H1 (cell line): ENCODE measurements around the gene U2AF1L4. TPM values are rescaled to one million over a fixed set of nuclear protein-coding genes. Genes with fewer than 3 reads are reported as not detected.

Experiments used
- CTCF ChIA-PET: fragments of 300-600 bp; sonication (Branson Sonifier 250); formaldehyde crosslinking; loops from one replicate; lab custom pipeline; 2021; ENCODE audit not compliant: partially characterized antibody; lab: Charles Lee
- POLR2A ChIA-PET: fragments of 300-600 bp; sonication (Branson Sonifier 250); formaldehyde crosslinking; loops from one replicate; lab custom pipeline; 2021; ENCODE audit warnings: inconsistent platforms; ENCODE audit not compliant: partially characterized antibody; lab: Charles Lee
- DNase-seq, 2 experiments: peaks; one replicate each; pipeline versions ENCODE4 v3.0.0 to v3.0.0-alpha.2; 2010 to 2022; ENCODE audit warnings: low spot score in 2 of 2, low read depth in 1 of 2, mixed read lengths in 1 of 2
- FAIRE-seq: peaks from 2 replicates; lab custom pipeline; 2011; peaks lifted over from hg19 to GRCh38; lab: Jason Lieb, UNC
- H2AFZ ChIP-seq: 2 replicates; pipeline ENCODE4 v1.8.1; 2012; ENCODE audit warnings: low read length, inconsistent platforms
- H2AK5ac ChIP-seq: 2 replicates; pipeline ENCODE4 v1.6.1; 2013; ENCODE audit warnings: low read depth, low read length
- H2BK120ac ChIP-seq: replicated peaks from 2 replicates; pipeline ENCODE3; 2013; ENCODE audit warnings: low read depth, low read length, inconsistent platforms
- H2BK12ac ChIP-seq: 2 replicates; pipeline ENCODE4 v1.6.1; 2013; ENCODE audit warnings: low read depth, low read length
- H2BK15ac ChIP-seq: 2 replicates; pipeline ENCODE4 v1.6.1; 2013; ENCODE audit warnings: low read length
- H2BK20ac ChIP-seq: 2 replicates; pipeline ENCODE4 v1.6.1; 2013; ENCODE audit warnings: low read length
- H2BK5ac ChIP-seq: 2 replicates; pipeline ENCODE4 v1.6.1; 2013; ENCODE audit warnings: low read depth, low read length
- H3K14ac ChIP-seq: 2 replicates; pipeline ENCODE4 v1.6.1; 2013; ENCODE audit warnings: inconsistent platforms; ENCODE audit not compliant: insufficient read length
- H3K18ac ChIP-seq: 2 replicates; pipeline ENCODE4 v1.6.1; 2013; ENCODE audit warnings: low read length; ENCODE audit errors: extremely low read depth
- H3K23ac ChIP-seq: 2 replicates; pipeline ENCODE4 v1.6.1; 2013; ENCODE audit warnings: inconsistent platforms; ENCODE audit not compliant: insufficient read length
- H3K23me2 ChIP-seq: 2 replicates; pipeline ENCODE4 v1.6.1; 2013; ENCODE audit warnings: low read depth, low read length
- H3K27ac ChIP-seq: 2 replicates; pipeline ENCODE4 v1.6.1; 2011; ENCODE audit warnings: low read depth, low read length, inconsistent platforms
- H3K27me3 ChIP-seq, 4 experiments: replicated peaks in 1 of 4; 1 replicate in 1 of 4; 2 replicates in 3 of 4; pipeline versions ENCODE4 v1.6.1 to v1.8.1; 2011 to 2013; ENCODE audit warnings: low read length in 3 of 4, mild to moderate bottlenecking in 3 of 4, inconsistent platforms in 2 of 4, mixed read lengths in 2 of 4, moderate library complexity in 1 of 4; ENCODE audit not compliant: control insufficient read depth in 3 of 4, insufficient read depth in 3 of 4; ENCODE audit errors: extremely low read depth in 1 of 4
- H3K36me3 ChIP-seq, 4 experiments: 2 replicates each; pipeline versions ENCODE4 v1.6.1 to v1.8.1; 2011 to 2013; ENCODE audit warnings: mild to moderate bottlenecking in 4 of 4, low read length in 3 of 4, moderate library complexity in 2 of 4, control low read depth in 1 of 4, inconsistent platforms in 1 of 4; ENCODE audit not compliant: insufficient read depth in 4 of 4, control insufficient read depth in 2 of 4
- H3K4ac ChIP-seq: replicated peaks from 2 replicates; pipeline ENCODE3; 2013; ENCODE audit warnings: low read length, low read depth, mixed read lengths, inconsistent platforms; ENCODE audit not compliant: insufficient read length
- H3K4me1 ChIP-seq, 4 experiments: replicated peaks in 1 of 4; 1 replicate in 1 of 4; 2 replicates in 3 of 4; pipeline versions ENCODE4 v1.6.1 to v1.8.1; 2011 to 2013; ENCODE audit warnings: low read length in 3 of 4, inconsistent platforms in 2 of 4, mixed read lengths in 1 of 4; ENCODE audit not compliant: insufficient read depth in 4 of 4, control insufficient read depth in 3 of 4
- H3K4me2 ChIP-seq, 2 experiments: 2 replicates each; pipeline versions ENCODE4 v1.6.1 to v1.8.1; 2011 to 2013; ENCODE audit warnings: low read depth in 2 of 2, low read length in 2 of 2, control low read depth in 1 of 2, inconsistent platforms in 1 of 2, mild to moderate bottlenecking in 1 of 2; ENCODE audit not compliant: insufficient read depth in 1 of 2
- H3K4me3 ChIP-seq, 4 experiments: fragments of 200-600, 300-600 bp in 1 of 4; sonication (generic), shearing (Covaris generic), sonication (Bioruptor Twin) in 1 of 4; 2 replicates each; pipeline versions ENCODE4 v1.5.1 to v1.8.1; 2011 to 2016; ENCODE audit warnings: low read length in 4 of 4, low read depth in 3 of 4, control low read depth in 2 of 4, inconsistent platforms in 2 of 4, mild to moderate bottlenecking in 2 of 4, mixed read lengths in 1 of 4, moderate library complexity in 1 of 4; ENCODE audit not compliant: insufficient read depth in 2 of 4; ENCODE audit errors: extremely low read depth in 1 of 4
- H3K56ac ChIP-seq: replicated peaks from 2 replicates; pipeline ENCODE3; 2013; ENCODE audit warnings: low read depth, mild to moderate bottlenecking, mixed read lengths, low read length, inconsistent platforms; ENCODE audit not compliant: insufficient read length
- H3K79me1 ChIP-seq: 2 replicates; pipeline ENCODE4 v1.6.1; 2013; ENCODE audit warnings: low read depth, low read length, control low read depth
- H3K79me2 ChIP-seq, 2 experiments: 2 replicates each; pipeline versions ENCODE4 v1.6.1 to v1.8.1; 2012 to 2013; ENCODE audit warnings: low read length in 2 of 2, mild to moderate bottlenecking in 2 of 2, inconsistent platforms in 1 of 2; ENCODE audit not compliant: insufficient read depth in 2 of 2, control insufficient read depth in 1 of 2
- H3K9ac ChIP-seq, 4 experiments: replicated peaks in 1 of 4; 1 replicate in 1 of 4; 2 replicates in 3 of 4; pipeline versions ENCODE4 v1.6.1 to v1.8.1; 2011 to 2013; ENCODE audit warnings: low read depth in 3 of 4, low read length in 3 of 4, control low read depth in 2 of 4, mild to moderate bottlenecking in 2 of 4, moderate library complexity in 2 of 4, inconsistent platforms in 1 of 4; ENCODE audit errors: extremely low read depth in 1 of 4
- H3K9me3 ChIP-seq, 2 experiments: 2 replicates each; pipeline versions ENCODE4 v1.6.1 to v1.8.1; 2012 to 2013; ENCODE audit warnings: mild to moderate bottlenecking in 2 of 2, moderate library complexity in 2 of 2, control low read depth in 1 of 2, inconsistent platforms in 1 of 2, low read depth in 1 of 2, low read length in 1 of 2, mixed read lengths in 1 of 2; ENCODE audit not compliant: insufficient read depth in 2 of 2
- H4K20me1 ChIP-seq, 2 experiments: replicated peaks in 1 of 2; 2 replicates each; pipeline versions ENCODE3 to v1.8.1; 2011 to 2013; ENCODE audit warnings: inconsistent platforms in 2 of 2, low read length in 2 of 2, mild to moderate bottlenecking in 1 of 2; ENCODE audit not compliant: insufficient read depth in 2 of 2, control insufficient read depth in 1 of 2
- H4K5ac ChIP-seq: 2 replicates; pipeline ENCODE4 v1.6.1; 2013; ENCODE audit warnings: low read length, low read depth, mixed read lengths, inconsistent platforms; ENCODE audit not compliant: insufficient read length
- H4K8ac ChIP-seq: 2 replicates; pipeline ENCODE4 v1.8.0; 2013; ENCODE audit warnings: mild to moderate bottlenecking, moderate library complexity, low read length, inconsistent platforms; ENCODE audit not compliant: insufficient read depth; ENCODE audit errors: extremely low read depth
- H4K91ac ChIP-seq: replicated peaks from 2 replicates; pipeline ENCODE3; 2013; ENCODE audit warnings: low read length, mixed read lengths, inconsistent platforms; ENCODE audit not compliant: insufficient read length
- CREB1 ChIP-seq: IDR thresholded peaks from 2 replicates; pipeline ENCODE4 v1.6.1; 2012; ENCODE audit warnings: inconsistent platforms
- KDM4A ChIP-seq: IDR thresholded peaks from one replicate; pipeline ENCODE4 v1.7.1; 2012; ENCODE audit warnings: low read depth, mild to moderate bottlenecking, moderate library complexity, low read length, inconsistent platforms; ENCODE audit not compliant: severe bottlenecking
- PHF8 ChIP-seq: fragments of 200-600 bp; sonication (generic); conservative IDR thresholded peaks from 2 replicates; pipeline ENCODE4 v1.7.1; 2012; ENCODE audit warnings: low read depth, mild to moderate bottlenecking, inconsistent platforms, low read length, moderate library complexity
- RBBP5 ChIP-seq: IDR thresholded peaks from 2 replicates; pipeline ENCODE4 v1.7.1; 2012; ENCODE audit warnings: low read depth, mild to moderate bottlenecking, inconsistent platforms, low read length, moderate library complexity, borderline replicate concordance
- RNF2 ChIP-seq: fragments of 200-900, 300-1000 bp; sonication (generic); IDR thresholded peaks from 2 replicates; pipeline ENCODE4 v1.7.1; 2016; ENCODE audit warnings: borderline replicate concordance, low read depth, mild to moderate bottlenecking, antibody characterized with exemption, low read length; ENCODE audit not compliant: poor library complexity, severe bottlenecking; ENCODE audit errors: missing control alignments
- SIN3A ChIP-seq, 2 experiments: IDR thresholded peaks in 1 of 2; conservative IDR thresholded peaks in 1 of 2; 2 replicates each; pipeline ENCODE4 v1.6.1; 2011 to 2012; ENCODE audit warnings: low read length in 2 of 2, improper control_type of control experiment in 1 of 2, low read depth in 1 of 2, mild to moderate bottlenecking in 1 of 2
- TBP ChIP-seq: IDR thresholded peaks from 2 replicates; pipeline ENCODE4 v1.6.1; 2011; ENCODE audit warnings: low read depth, low read length, improper control_type of control experiment
- ZNF274 ChIP-seq: IDR thresholded peaks from 2 replicates; pipeline ENCODE4 v1.7.0; 2012; ENCODE audit warnings: low read length, borderline replicate concordance; ENCODE audit errors: extremely low read depth
- WGBS, 2 experiments: shearing (Covaris generic) in 1 of 2; methylation state at CpG; one replicate each; pipeline versions ENCODE4 v1.1.6 to v1.1.7; 2013 to 2015; ENCODE audit warnings: low lambda C conversion rate in 2 of 2, mixed read lengths in 2 of 2, inconsistent platforms in 1 of 2, low coverage in 1 of 2, missing lambda C conversion rate in 1 of 2; ENCODE audit not compliant: insufficient replicate concordance in 2 of 2, insufficient coverage in 1 of 2, insufficient read length in 1 of 2; ENCODE audit errors: extremely low coverage in 1 of 2, missing lambda C conversion rate in 1 of 2; 5-methylcytosine and 5-hydroxymethylcytosine counted together
- polyA plus RNA-seq, 7 experiments: library from polyadenylated mRNA; depleted of rRNA in 3 of 7; stranded (reverse) in 5 of 7; unstranded in 2 of 7; fragments of >200 nt in 5 of 7; fragments of 200-250 nt in 2 of 7; gene quantifications; 1 replicate in 5 of 7; 2 replicates in 1 of 7; 4 replicates in 1 of 7; pipeline versions ENCODE4 v1.2.1 to v1.2.3, GENCODE V29; 2011 to 2013; ENCODE audit warnings: missing spikeins in 2 of 7, mixed read lengths in 2 of 7
- total RNA-seq: library from RNA; stranded (reverse); fragmentation: NEBNext Ultra II Directional; extraction: Animal tissue kit (Norgen Biotek cat#: 25700); gene quantifications from 2 replicates; pipeline ENCODE4 v1.2.1, GENCODE V29; 2021
- TF ChIP-seq, protein P1 (sequence below): IDR thresholded peaks from 2 replicates; pipeline ENCODE4 v1.6.1; 2012; ENCODE audit warnings: inconsistent platforms

The U2AF1L4 gene
- total and polyA plus RNA-seq, 2 of the 8 experiments (the other 6 are each of a cell fraction or from before 2014, with no cell fraction given), result 15.1 to 32.7 TPM

DNA sequence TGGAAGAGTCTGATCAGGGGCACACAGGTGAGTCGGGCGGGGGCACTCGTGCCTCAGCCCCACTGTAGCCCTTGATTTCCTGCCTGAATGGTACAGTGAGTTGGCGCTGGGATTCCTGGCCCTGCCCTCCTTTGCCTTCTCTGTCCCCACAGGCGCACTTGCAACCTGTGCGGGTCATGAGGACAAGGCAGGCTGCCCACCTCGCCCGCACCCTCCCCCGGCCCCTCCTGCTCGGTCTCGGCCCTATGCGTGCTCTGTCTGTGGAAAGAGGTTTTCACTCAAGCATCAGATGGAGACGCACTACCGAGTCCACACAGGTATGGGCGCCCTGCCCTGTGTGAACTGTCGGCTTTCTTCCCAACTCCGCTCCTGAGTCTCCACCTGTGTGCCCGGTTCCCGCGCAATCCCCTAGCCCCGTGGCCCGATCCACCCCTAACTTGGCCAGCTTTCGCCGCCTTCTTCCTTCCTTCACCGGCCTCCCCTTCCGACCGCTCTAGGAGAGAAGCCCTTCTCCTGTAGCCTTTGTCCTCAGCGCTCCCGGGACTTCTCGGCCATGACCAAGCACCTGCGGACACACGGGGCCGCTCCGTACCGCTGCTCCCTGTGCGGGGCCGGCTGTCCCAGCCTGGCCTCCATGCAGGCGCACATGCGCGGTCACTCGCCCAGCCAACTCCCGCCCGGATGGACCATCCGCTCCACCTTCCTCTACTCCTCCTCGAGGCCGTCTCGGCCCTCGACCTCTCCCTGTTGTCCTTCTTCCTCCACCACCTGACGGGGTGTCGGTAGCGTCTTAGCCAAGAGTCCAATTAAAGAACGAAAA, 29.0 kb downstream of the U2AF1L4 start:
- Histone ChIP-seq H3K4me2 (peak overlapping the region; percentile 84 to 92), H2BK20ac (peak overlapping the region; percentile 48; the same call in 1 of the 2 replicates), H2BK12ac (peak overlapping the region; percentile 89), H3K23ac (no peak overlapping the region), H2BK5ac (peak overlapping the region; percentile 99), H4K5ac (peak overlapping the region; percentile 94), H3K79me1 (peaks cover 8% of the 10 kb centered on the region; the same call in 1 of the 2 replicates), H3K27ac (peak overlapping the region; percentile 73; the same call in 1 of the 2 replicates), H3K4ac (peak overlapping the region; percentile 89), H3K14ac (no peak overlapping the region), H3K23me2 (peaks cover 13% of the 10 kb centered on the region), H2AFZ (peak overlapping the region; percentile 25; the same call in 1 of the 2 replicates), H3K36me3 (peaks cover 0 to 10% (median under 1%) of the 10 kb centered on the region in 4 experiments; a peak in 4 of 8 replicates), H3K9me3 (no peaks in the 10 kb centered on the region), H4K91ac (peak overlapping the region; percentile 81), H3K56ac (peak overlapping the region; percentile 97), H3K79me2 (peaks cover 0 to 20% of the 10 kb centered on the region in 2 experiments; a peak in 3 of 4 replicates), H2BK120ac (peak overlapping the region; percentile 93), H4K8ac (peak overlapping the region; percentile 92), H3K4me3 (peak overlapping the region; percentile 34 to 88 (median 82)), H3K18ac (peak overlapping the region; percentile 99), H2AK5ac (no peak overlapping the region), H3K27me3 (no peaks in the 10 kb centered on the region), H3K9ac (peak overlapping the region; percentile 31 to 80 (median 62)), H2BK15ac (peak overlapping the region; percentile 88; the same call in 1 of the 2 replicates), H3K4me1 (peaks cover 0 to 28% (median 17%) of the 10 kb centered on the region in 4 experiments; a peak in 6 of 7 replicates), H4K20me1 (peaks cover 12 to 13% of the 10 kb centered on the region in 2 experiments)
- CTCF ChIA-PET, result interaction anchor here (0.7 to 6.6 kb wide), 7 partner anchors 10 to 277 kb away, joined by 3 to 105 read pairs (median 6); partner anchors contain the start of gene ZBTB32
- no peak for FAIRE-seq
- POLR2A ChIA-PET, result interaction anchor here (1.0 to 4.1 kb wide), 7 partner anchors 10 to 206 kb away, joined by 3 to 13 read pairs (median 4); partner anchors contain the start of gene HSPB6
- DNase-seq, result peak in 1 of 2 experiments; percentile 87
- WGBS, 2 experiments, result 2% methylated on average over 47 of the region's 52 CpGs; no CpG with 5 or more reads in 1 of the 2 experiments
- no peak for TF ChIP-seq CREB1
- TF ChIP-seq RBBP5, result 0 out of 2 replicates have a peak, but pooled peaks have one; percentile 18
- TF ChIP-seq, protein P1, sequence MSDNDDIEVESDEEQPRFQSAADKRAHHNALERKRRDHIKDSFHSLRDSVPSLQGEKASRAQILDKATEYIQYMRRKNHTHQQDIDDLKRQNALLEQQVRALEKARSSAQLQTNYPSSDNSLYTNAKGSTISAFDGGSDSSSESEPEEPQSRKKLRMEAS, result peak; percentile 87
- 0 out of 2 replicates have a peak, but pooled peaks have one; percentile 19 for TF ChIP-seq PHF8
- no peak for TF ChIP-seq SIN3A (conservative IDR thresholded peaks at IDR 0.05 in 1 of 2, IDR thresholded peaks at IDR 0.05 in 1 of 2; ENCODE audit: low read depth in 1 of 2, low read length in 2 of 2)
- TF ChIP-seq RNF2, result peak; percentile 21
- TF ChIP-seq ZNF274, result no peak
- TF ChIP-seq TBP, result no peak
- TF ChIP-seq KDM4A, result peak; percentile 30
